Measurements from ENCODE around the gene NSDHL. TPM values are rescaled to one million over a fixed set of nuclear protein-coding genes. Genes with fewer than 3 reads are reported as not detected.

NSDHL gene
- total RNA-seq, 4 donors from 2014 or later: 17.8 to 38.8 (median 26.9) TPM

DNA sequence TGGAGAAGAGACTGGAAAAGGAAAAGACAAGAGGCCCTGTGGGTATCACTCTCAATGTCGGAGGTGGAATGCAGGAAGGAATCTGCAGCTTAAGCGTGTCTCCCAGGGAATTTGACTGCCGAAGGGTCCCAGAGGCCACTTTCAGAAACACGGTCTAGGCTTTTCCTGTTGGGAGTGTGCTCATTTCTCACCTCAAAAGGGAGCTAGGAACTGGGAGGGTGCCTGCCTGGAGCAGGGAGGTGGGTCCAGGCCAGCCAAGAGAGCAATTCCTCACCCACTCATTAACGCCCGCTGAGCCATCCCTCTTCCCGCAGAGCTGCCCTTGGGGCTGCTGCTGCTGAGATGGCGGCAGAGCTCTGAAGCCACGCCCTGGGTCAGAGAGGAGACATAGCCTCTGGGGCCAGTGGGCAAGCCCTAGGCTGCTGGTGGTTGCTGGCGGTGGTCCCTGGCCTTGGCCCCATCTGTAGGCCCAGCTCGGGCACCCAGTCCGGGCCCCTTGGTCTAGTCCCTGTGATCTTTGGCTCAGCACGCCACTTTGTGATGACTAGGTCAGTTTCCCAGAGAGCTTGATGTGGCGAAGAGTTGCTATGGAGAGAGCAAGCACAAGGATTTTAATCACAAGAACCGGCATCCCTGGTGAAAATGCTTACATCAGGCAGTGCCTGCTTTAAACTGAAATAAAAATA, 71.1 kb downstream of the NSDHL start:
- TF ChIP-seq, protein P1, sequence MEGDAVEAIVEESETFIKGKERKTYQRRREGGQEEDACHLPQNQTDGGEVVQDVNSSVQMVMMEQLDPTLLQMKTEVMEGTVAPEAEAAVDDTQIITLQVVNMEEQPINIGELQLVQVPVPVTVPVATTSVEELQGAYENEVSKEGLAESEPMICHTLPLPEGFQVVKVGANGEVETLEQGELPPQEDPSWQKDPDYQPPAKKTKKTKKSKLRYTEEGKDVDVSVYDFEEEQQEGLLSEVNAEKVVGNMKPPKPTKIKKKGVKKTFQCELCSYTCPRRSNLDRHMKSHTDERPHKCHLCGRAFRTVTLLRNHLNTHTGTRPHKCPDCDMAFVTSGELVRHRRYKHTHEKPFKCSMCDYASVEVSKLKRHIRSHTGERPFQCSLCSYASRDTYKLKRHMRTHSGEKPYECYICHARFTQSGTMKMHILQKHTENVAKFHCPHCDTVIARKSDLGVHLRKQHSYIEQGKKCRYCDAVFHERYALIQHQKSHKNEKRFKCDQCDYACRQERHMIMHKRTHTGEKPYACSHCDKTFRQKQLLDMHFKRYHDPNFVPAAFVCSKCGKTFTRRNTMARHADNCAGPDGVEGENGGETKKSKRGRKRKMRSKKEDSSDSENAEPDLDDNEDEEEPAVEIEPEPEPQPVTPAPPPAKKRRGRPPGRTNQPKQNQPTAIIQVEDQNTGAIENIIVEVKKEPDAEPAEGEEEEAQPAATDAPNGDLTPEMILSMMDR (IDR thresholded peaks at IDR 0.05; ENCODE audit: low read depth): no peak

- TF ChIP-seq, protein P1 (IDR thresholded peaks at IDR 0.05; ENCODE audit: low read depth): no peak
Measured at GRCh38 chrX:152902502-152902820, 71.6 kb downstream of the NSDHL start.

DNA sequence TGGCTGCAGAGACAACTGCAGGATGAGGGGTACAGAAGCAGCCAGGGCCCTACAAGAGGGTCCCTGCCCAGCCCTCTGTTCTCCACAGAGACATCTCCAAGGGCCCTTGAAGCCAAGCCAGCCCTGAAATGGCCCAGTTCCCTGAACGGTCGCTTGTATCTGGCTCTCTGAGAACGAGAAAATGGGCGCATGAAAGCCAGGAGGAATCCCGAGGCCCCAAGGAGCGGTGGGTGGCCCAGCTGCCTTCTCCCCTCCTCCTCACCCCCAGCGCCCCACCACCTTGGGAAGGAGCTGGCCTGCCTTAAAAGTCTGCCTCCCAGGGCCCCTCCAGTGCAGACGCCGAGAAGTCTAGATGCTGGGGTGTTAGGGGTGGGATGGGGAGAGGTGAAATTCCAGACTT, 72.7 kb downstream of the NSDHL start:
- TF ChIP-seq, protein P1 (IDR thresholded peaks at IDR 0.05; ENCODE audit: low read depth): no peak

DNA sequence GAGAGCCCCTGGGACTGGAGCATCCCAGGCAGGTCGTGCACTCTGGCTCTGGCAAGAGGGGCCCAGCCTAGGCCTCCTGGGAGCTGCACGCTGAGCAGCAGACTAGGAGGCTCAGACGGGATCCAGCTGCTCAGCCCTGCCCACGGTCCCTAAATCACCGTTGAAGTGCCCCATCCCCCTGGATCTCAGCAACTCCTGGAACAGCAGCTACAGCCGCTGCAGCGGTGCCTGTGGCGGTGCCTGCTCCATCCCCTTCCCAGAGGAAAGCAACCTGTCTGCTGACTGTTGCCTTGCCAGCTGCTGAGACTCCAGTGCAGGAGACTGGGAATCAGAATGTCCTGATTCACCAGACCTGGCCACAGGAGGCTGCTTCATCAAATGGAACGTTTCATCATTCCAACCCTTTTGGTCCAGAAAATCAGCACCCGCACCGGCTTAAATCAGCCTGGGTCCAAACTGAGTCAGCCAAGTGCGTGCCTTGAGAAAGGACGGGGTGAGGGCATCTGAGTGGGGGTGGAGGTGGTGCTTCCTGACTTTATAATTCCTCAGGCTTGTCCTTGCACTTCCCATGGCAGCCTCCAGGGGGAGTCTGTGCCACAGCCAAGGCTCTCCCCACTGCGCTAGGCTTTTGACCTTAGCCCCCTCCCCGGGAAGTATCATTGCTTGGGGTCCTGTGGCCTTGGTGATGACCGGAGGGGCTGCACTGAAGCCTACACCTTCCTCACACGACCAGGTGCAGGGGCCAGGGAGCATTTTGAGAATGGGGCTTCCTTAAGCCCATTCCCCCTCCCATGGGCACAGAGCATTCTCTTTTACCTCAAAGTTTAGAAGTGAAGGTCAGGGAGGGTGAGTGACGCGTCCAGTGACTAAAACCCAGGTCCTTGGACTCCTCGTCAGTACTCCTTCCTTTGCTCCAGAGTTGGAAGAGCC, 73.6 kb downstream of the NSDHL start:
- TF ChIP-seq, protein P1 (IDR thresholded peaks at IDR 0.05; ENCODE audit: low read depth): no peak

DNA sequence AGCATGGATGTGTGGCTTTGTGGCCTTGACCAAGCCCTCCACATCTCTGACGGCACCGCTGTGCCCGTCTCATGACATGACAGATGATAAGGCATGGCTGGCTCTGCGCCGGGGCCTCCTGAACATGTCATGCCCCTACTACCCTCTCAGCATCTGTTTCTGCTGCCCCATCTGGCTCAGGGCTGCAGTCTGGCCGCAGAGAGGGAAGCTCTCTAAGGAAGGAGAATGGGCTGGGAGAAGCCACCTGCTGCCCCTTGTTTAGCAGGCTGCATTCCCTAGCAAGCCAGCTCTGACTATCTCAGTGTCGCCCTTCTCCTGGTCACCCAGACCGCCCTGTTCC, 74.2 kb downstream of the NSDHL start:
- TF ChIP-seq, protein P1 (IDR thresholded peaks at IDR 0.05; ENCODE audit: low read depth): no peak

DNA sequence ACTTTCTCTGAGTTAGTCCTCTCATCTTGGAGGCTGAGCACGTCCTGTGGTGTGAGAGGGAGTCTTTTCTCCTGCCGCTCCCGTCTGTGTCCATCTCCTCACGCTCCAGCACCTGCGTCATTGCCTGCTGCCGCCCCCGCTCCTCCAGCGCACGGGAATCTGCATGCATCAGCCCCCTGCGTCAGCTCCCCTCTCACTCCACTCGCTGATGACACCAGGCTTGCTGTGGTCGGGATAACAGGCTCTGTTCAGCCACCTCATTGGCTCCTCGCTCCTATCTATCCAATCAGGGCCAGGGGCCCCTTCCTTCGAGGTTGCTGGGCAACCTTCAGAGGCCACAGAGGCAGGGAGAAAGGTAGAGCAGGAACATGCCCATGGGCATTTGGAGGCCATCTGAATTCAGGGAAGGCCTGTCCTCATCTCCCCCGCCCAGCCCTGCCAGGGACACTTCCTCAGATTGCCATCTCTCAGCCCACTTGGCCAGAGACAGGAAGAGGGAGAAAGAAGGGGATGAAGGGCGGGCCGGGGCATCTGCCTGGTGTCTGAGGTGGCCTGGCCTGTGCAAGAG, 76.3 kb downstream of the NSDHL start:
- TF ChIP-seq, protein P1 (IDR thresholded peaks at IDR 0.05; ENCODE audit: low read depth): no peak

DNA sequence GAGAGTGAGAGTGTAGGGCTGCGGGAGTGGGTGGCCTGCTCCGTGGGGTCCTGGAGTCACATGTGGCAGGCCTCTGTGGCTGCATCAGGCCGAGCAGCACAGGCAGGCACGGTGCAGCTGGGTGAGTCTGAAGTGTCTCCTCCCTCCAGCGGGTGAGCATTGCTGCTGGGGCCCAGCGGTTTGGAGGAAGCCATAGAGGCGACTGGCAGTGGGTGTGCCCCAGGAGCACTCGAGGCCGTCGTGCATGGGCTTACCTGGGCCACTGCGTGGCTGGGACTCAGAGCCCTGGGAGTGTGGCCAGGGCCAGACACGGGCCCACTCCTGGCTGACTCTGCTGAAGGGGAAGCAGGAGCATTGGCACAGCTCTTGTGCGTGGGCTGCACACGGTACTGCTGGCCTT, 77.6 kb downstream of the NSDHL start:
- TF ChIP-seq, protein P1 (IDR thresholded peaks at IDR 0.05; ENCODE audit: low read depth): no peak

Measured in subcutaneous adipose tissue (tissue), 4 donors.